Thyroid gland (tissue), 4 donors: Measurements from ENCODE around the gene LSAMP. TPM values are rescaled to one million over a fixed set of nuclear protein-coding genes. Genes with fewer than 3 reads are reported as not detected.

Source experiments
- DNase-seq, 2 donors: peaks; one replicate each; pipeline ENCODE4 v3.0.0-alpha.2; 2019
- H3K27ac ChIP-seq, 3 donors: fragments of 200-600 bp; sonication (generic); 1 replicate in 2 of 3; 2 replicates in 1 of 3; pipeline ENCODE4 v1.5.1; 2016 to 2019; ENCODE audit warnings: mild to moderate bottlenecking in 1 of 3, moderate library complexity in 1 of 3
- H3K27me3 ChIP-seq: fragments of 200-600 bp; sonication (generic); one replicate; pipeline ENCODE4 v1.5.1; 2019
- H3K36me3 ChIP-seq, 2 donors: fragments of 200-600 bp; sonication (generic); one replicate each; pipeline ENCODE4 v1.5.1; 2016 to 2019
- H3K4me1 ChIP-seq, 2 donors: fragments of 200-600 bp; sonication (generic); one replicate each; pipeline ENCODE4 v1.5.1; 2017 to 2019
- H3K4me3 ChIP-seq, 3 donors: fragments of 200-600 bp; sonication (generic); replicated peaks in 1 of 3; 1 replicate in 2 of 3; 2 replicates in 1 of 3; pipeline ENCODE4 v1.5.1; 2016; ENCODE audit warnings: mild to moderate bottlenecking in 1 of 3
- H3K9me3 ChIP-seq: fragments of 200-600 bp; sonication (generic); one replicate; pipeline ENCODE4 v1.5.1; 2017
- POLR2A ChIP-seq, 2 donors: fragments of 450-650 bp; IDR thresholded peaks; one replicate each; pipeline ENCODE4 v1.6.1; 2017; ENCODE audit warnings: antibody characterized with exemption in 2 of 2, mild to moderate bottlenecking in 2 of 2, moderate library complexity in 1 of 2
- WGBS, 2 donors: methylation state at CpG; one replicate each; pipeline ENCODE4 v1.1.5; 2017; 5-methylcytosine and 5-hydroxymethylcytosine counted together
- intact Hi-C: fragments of 100-400 bp; cut with DNase I; formaldehyde crosslinking; loops from one replicate; pipeline ENCODE4 v1.15.1; 2023
- total RNA-seq, 4 donors: library from RNA; depleted of rRNA; stranded (reverse); fragments of >200 nt; gene quantifications; one replicate each; pipeline ENCODE4 v1.2.3, GENCODE V29; 2016
- TF ChIP-seq, protein P1 (sequence below), 6 experiments: fragments of 200-600 bp in 3 of 6; fragments of 450-650 bp in 3 of 6; sonication (generic) in 3 of 6; IDR thresholded peaks; one replicate each; pipeline ENCODE4 v1.5.1; 2016 to 2019; ENCODE audit warnings: antibody characterized with exemption in 6 of 6, mild to moderate bottlenecking in 2 of 6, inconsistent platforms in 1 of 6, moderate library complexity in 1 of 6

Gene LSAMP
- total RNA-seq, 4 donors from 2014 or later = 0.78 to 2.0 (median 1.8) TPM

DNA sequence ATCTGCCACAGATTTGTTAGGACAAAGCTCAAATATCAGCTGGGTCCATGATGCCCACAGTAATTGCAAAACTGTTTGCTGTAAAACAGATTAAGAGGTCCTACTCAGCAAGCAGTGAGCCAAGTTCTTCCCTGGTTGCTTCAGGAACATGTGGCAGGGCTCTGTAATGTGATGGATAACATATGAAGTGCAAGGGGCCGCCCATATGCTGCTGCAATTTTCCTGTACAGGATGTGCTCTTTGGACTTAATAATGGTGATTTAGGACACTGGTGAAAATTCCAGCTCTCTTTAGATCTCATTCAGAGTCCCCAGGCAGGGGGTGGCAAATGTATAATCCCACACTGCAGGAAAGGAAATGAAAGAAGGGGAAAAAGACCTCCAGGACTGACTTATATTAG, 289.4 kb downstream of the LSAMP start:
- no peak for DNase-seq
- H3K27ac ChIP-seq = no peak overlapping the region
- no peak overlapping the region for H3K4me3 ChIP-seq
- no peaks in the 10 kb centered on the region for H3K36me3 ChIP-seq
- intact Hi-C loops = no loop called here
- H3K9me3 ChIP-seq = no peaks in the 10 kb centered on the region
- 78 to 86% methylated on average over 1 of the region's 1 CpG for WGBS, 2 donors
- no peaks in the 10 kb centered on the region for H3K4me1 ChIP-seq
- H3K27me3 ChIP-seq = no peaks in the 10 kb centered on the region
- TF ChIP-seq POLR2A (IDR thresholded peaks at IDR 0.05) = no peak
- TF ChIP-seq, protein P1, sequence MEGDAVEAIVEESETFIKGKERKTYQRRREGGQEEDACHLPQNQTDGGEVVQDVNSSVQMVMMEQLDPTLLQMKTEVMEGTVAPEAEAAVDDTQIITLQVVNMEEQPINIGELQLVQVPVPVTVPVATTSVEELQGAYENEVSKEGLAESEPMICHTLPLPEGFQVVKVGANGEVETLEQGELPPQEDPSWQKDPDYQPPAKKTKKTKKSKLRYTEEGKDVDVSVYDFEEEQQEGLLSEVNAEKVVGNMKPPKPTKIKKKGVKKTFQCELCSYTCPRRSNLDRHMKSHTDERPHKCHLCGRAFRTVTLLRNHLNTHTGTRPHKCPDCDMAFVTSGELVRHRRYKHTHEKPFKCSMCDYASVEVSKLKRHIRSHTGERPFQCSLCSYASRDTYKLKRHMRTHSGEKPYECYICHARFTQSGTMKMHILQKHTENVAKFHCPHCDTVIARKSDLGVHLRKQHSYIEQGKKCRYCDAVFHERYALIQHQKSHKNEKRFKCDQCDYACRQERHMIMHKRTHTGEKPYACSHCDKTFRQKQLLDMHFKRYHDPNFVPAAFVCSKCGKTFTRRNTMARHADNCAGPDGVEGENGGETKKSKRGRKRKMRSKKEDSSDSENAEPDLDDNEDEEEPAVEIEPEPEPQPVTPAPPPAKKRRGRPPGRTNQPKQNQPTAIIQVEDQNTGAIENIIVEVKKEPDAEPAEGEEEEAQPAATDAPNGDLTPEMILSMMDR (IDR thresholded peaks at IDR 0.05) = no peak

DNA sequence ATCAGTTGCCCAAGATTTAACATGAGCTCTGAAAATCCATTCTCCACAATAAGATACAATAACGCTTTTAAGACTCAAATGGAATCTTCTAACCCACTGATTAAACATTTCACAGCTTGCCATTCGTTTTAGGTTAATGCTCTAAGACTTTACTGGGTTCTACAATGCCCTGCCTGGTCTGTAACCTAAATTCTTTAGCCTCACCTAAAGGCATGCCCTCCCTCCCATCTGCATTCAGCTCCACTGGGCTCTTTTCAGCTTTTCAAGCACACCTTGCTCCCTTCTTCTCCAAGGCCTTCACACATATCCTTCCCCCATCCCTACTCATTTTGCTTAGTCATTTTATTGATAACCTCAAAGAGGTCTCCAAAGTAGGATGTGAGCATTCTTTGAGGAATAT, 290.9 kb downstream of the LSAMP start:
- intact Hi-C loops = no loop called here
- 58 to 63% methylated on average over 2 of the region's 2 CpGs for WGBS, 2 donors

DNA sequence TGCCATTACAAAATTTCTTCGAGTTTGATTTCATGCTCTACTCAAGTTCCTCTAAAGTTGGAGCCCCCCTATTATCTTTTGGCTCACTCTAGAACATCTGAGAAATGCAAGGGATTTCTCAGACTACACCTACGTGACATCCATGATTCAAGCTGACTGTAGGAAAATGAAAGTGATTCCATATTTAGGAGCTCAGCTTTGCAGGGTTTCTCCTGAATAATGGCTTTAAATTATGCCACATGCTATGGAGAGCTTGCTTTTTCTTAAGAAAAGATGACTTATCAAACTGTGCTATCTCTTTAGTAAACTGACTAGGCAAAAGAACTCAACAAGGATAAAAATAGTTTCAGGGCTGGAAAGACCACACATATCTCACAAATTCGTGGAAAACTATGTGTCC, 292.1 kb downstream of the LSAMP start:
- Histone ChIP-seq H3K27me3 (no peaks in the 10 kb centered on the region), H3K36me3 (no peaks in the 10 kb centered on the region), H3K9me3 (no peaks in the 10 kb centered on the region), H3K27ac (no peak overlapping the region), H3K4me1 (no peaks in the 10 kb centered on the region), H3K4me3 (no peak overlapping the region)
- 55 to 73% methylated on average over 3 of the region's 3 CpGs for WGBS, 2 donors
- intact Hi-C loops = no loop called here
- TF ChIP-seq POLR2A (IDR thresholded peaks at IDR 0.05) = no peak
- TF ChIP-seq, protein P1 (IDR thresholded peaks at IDR 0.05) = no peak
- no peak for DNase-seq

More for the DNA sequence above, 290.9 kb downstream of the LSAMP start:
- Histone ChIP-seq H3K27ac (no peak overlapping the region), H3K4me3 (no peak overlapping the region), H3K9me3 (no peaks in the 10 kb centered on the region), H3K4me1 (no peaks in the 10 kb centered on the region), H3K27me3 (no peaks in the 10 kb centered on the region), H3K36me3 (no peaks in the 10 kb centered on the region)
- TF ChIP-seq, protein P1 (IDR thresholded peaks at IDR 0.05) = no peak
- TF ChIP-seq POLR2A (IDR thresholded peaks at IDR 0.05) = no peak
- DNase-seq = no peak

DNA sequence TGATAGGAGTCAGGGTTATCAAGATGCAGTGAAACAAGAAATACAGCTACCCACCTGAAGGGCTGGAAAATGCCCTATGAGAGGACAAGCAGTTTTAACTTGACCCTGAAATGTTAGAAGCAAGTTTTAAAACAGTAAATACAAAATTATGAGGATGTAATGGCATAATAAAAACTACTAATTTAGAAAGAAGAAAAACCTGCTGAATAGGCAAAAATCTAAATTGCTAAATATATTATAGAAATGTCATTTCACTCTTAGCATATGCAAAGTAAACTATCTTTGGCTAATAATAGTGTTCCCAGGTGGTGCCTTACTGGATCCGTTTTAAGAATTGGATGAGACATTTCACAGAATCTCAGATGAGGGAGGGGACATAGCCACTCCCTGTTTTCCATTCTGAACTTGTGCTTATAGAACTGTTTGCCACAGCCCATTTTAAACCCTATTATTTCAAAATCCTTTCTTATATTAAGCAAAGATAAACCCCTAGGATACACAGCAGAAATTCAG, 294.6 kb downstream of the LSAMP start:
- Histone ChIP-seq H3K27ac (no peak overlapping the region), H3K27me3 (no peaks in the 10 kb centered on the region), H3K4me1 (no peaks in the 10 kb centered on the region), H3K9me3 (no peaks in the 10 kb centered on the region), H3K36me3 (no peaks in the 10 kb centered on the region), H3K4me3 (no peak overlapping the region)
- no peak for DNase-seq
- intact Hi-C loops = no loop called here
- TF ChIP-seq, protein P1 (IDR thresholded peaks at IDR 0.05) = no peak
- TF ChIP-seq POLR2A (IDR thresholded peaks at IDR 0.05) = no peak
- 36 to 44% methylated on average over 1 of the region's 1 CpG for WGBS, 2 donors

DNA sequence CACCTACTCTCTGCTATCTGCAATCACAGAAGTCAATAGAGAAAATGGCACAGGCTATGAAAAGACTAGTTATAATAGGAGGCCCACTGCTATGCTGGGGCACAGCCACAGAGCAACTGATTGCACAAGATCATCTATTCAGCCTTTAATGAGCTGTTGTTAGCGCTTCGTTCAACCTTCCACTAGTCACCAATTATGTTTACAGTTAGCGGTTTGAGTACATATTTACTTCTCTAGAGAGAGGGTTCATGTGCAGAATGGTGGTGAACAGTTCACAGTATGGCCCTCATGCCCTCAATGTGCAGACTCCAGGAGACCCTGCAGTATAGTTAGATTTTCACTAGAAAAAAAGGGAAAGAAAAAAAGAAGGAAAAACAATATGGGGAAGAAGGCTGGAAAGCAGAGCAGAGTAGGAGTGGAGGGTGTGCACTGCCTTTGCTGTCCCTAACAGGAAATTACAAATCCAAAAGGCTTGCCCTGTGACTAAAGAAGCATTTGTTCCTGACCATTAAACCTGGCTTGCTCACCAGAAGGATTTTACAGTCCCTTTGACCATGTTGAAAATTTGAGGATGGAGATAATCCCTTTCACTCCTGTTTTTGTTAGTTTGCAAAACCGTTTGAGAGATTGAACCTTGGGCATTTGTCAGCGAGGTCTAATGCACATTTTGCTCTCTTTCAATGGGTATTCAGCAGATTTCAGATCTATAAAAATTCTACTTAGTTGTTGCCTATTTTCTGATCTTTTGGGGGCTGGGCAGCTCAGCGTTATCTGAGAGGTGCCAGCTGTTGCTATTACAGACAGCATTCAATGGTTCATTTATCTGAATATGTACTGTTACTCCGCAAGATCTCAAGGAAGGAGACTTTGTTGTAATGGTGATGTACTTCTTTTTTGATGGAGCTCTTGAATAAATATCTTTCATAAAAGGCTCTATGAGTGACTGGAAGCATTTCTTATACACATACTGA, 296.1 kb downstream of the LSAMP start:
- no peak for DNase-seq
- no peak overlapping the region for H3K27ac ChIP-seq
- TF ChIP-seq, protein P1 (IDR thresholded peaks at IDR 0.05) = no peak
- TF ChIP-seq POLR2A (IDR thresholded peaks at IDR 0.05) = no peak
- no peaks in the 10 kb centered on the region for H3K4me1 ChIP-seq
- no peak overlapping the region for H3K4me3 ChIP-seq
- H3K27me3 ChIP-seq = no peaks in the 10 kb centered on the region
- no peaks in the 10 kb centered on the region for H3K9me3 ChIP-seq
- WGBS, 2 donors = 80 to 83% methylated on average over 7 of the region's 7 CpGs
- intact Hi-C loops = no loop called here
- no peaks in the 10 kb centered on the region for H3K36me3 ChIP-seq
